H1 (cell line): Measurements from ENCODE around the gene FKBP10. TPM values are rescaled to one million over a fixed set of nuclear protein-coding genes. Genes with fewer than 3 reads are reported as not detected.
A peak's percentile ranks its signal among the peaks of the same experiment; 100 is the strongest.

Source experiments
- CTCF ChIA-PET: fragments of 300-600 bp; sonication (Branson Sonifier 250); formaldehyde crosslinking; loops from one replicate; lab custom pipeline; 2021; ENCODE audit not compliant: partially characterized antibody; lab: Charles Lee
- POLR2A ChIA-PET: fragments of 300-600 bp; sonication (Branson Sonifier 250); formaldehyde crosslinking; loops from one replicate; lab custom pipeline; 2021; ENCODE audit warnings: inconsistent platforms; ENCODE audit not compliant: partially characterized antibody; lab: Charles Lee
- DNase-seq, 2 experiments: peaks; one replicate each; pipeline versions ENCODE4 v3.0.0 to v3.0.0-alpha.2; 2010 to 2022; ENCODE audit warnings: low spot score in 2 of 2, low read depth in 1 of 2, mixed read lengths in 1 of 2
- FAIRE-seq: peaks from 2 replicates; lab custom pipeline; 2011; peaks lifted over from hg19 to GRCh38; lab: Jason Lieb, UNC
- H2AFZ ChIP-seq: 2 replicates; pipeline ENCODE4 v1.8.1; 2012; ENCODE audit warnings: low read length, inconsistent platforms
- H2AK5ac ChIP-seq: 2 replicates; pipeline ENCODE4 v1.6.1; 2013; ENCODE audit warnings: low read depth, low read length
- H2BK120ac ChIP-seq: replicated peaks from 2 replicates; pipeline ENCODE3; 2013; ENCODE audit warnings: low read depth, low read length, inconsistent platforms
- H2BK12ac ChIP-seq: 2 replicates; pipeline ENCODE4 v1.6.1; 2013; ENCODE audit warnings: low read depth, low read length
- H2BK15ac ChIP-seq: 2 replicates; pipeline ENCODE4 v1.6.1; 2013; ENCODE audit warnings: low read length
- H2BK20ac ChIP-seq: 2 replicates; pipeline ENCODE4 v1.6.1; 2013; ENCODE audit warnings: low read length
- H2BK5ac ChIP-seq: 2 replicates; pipeline ENCODE4 v1.6.1; 2013; ENCODE audit warnings: low read depth, low read length
- H3K14ac ChIP-seq: 2 replicates; pipeline ENCODE4 v1.6.1; 2013; ENCODE audit warnings: inconsistent platforms; ENCODE audit not compliant: insufficient read length
- H3K18ac ChIP-seq: 2 replicates; pipeline ENCODE4 v1.6.1; 2013; ENCODE audit warnings: low read length; ENCODE audit errors: extremely low read depth
- H3K23ac ChIP-seq: 2 replicates; pipeline ENCODE4 v1.6.1; 2013; ENCODE audit warnings: inconsistent platforms; ENCODE audit not compliant: insufficient read length
- H3K23me2 ChIP-seq: 2 replicates; pipeline ENCODE4 v1.6.1; 2013; ENCODE audit warnings: low read depth, low read length
- H3K27ac ChIP-seq: 2 replicates; pipeline ENCODE4 v1.6.1; 2011; ENCODE audit warnings: low read depth, low read length, inconsistent platforms
- H3K27me3 ChIP-seq, 4 experiments: replicated peaks in 1 of 4; 1 replicate in 1 of 4; 2 replicates in 3 of 4; pipeline versions ENCODE4 v1.6.1 to v1.8.1; 2011 to 2013; ENCODE audit warnings: low read length in 3 of 4, mild to moderate bottlenecking in 3 of 4, inconsistent platforms in 2 of 4, mixed read lengths in 2 of 4, moderate library complexity in 1 of 4; ENCODE audit not compliant: control insufficient read depth in 3 of 4, insufficient read depth in 3 of 4; ENCODE audit errors: extremely low read depth in 1 of 4
- H3K36me3 ChIP-seq, 4 experiments: 2 replicates each; pipeline versions ENCODE4 v1.6.1 to v1.8.1; 2011 to 2013; ENCODE audit warnings: mild to moderate bottlenecking in 4 of 4, low read length in 3 of 4, moderate library complexity in 2 of 4, control low read depth in 1 of 4, inconsistent platforms in 1 of 4; ENCODE audit not compliant: insufficient read depth in 4 of 4, control insufficient read depth in 2 of 4
- H3K4ac ChIP-seq: replicated peaks from 2 replicates; pipeline ENCODE3; 2013; ENCODE audit warnings: low read length, low read depth, mixed read lengths, inconsistent platforms; ENCODE audit not compliant: insufficient read length
- H3K4me1 ChIP-seq, 4 experiments: replicated peaks in 1 of 4; 1 replicate in 1 of 4; 2 replicates in 3 of 4; pipeline versions ENCODE4 v1.6.1 to v1.8.1; 2011 to 2013; ENCODE audit warnings: low read length in 3 of 4, inconsistent platforms in 2 of 4, mixed read lengths in 1 of 4; ENCODE audit not compliant: insufficient read depth in 4 of 4, control insufficient read depth in 3 of 4
- H3K4me2 ChIP-seq, 2 experiments: 2 replicates each; pipeline versions ENCODE4 v1.6.1 to v1.8.1; 2011 to 2013; ENCODE audit warnings: low read depth in 2 of 2, low read length in 2 of 2, control low read depth in 1 of 2, inconsistent platforms in 1 of 2, mild to moderate bottlenecking in 1 of 2; ENCODE audit not compliant: insufficient read depth in 1 of 2
- H3K4me3 ChIP-seq, 4 experiments: fragments of 200-600, 300-600 bp in 1 of 4; sonication (generic), shearing (Covaris generic), sonication (Bioruptor Twin) in 1 of 4; 2 replicates each; pipeline versions ENCODE4 v1.5.1 to v1.8.1; 2011 to 2016; ENCODE audit warnings: low read length in 4 of 4, low read depth in 3 of 4, control low read depth in 2 of 4, inconsistent platforms in 2 of 4, mild to moderate bottlenecking in 2 of 4, mixed read lengths in 1 of 4, moderate library complexity in 1 of 4; ENCODE audit not compliant: insufficient read depth in 2 of 4; ENCODE audit errors: extremely low read depth in 1 of 4
- H3K56ac ChIP-seq: replicated peaks from 2 replicates; pipeline ENCODE3; 2013; ENCODE audit warnings: low read depth, mild to moderate bottlenecking, mixed read lengths, low read length, inconsistent platforms; ENCODE audit not compliant: insufficient read length
- H3K79me1 ChIP-seq: 2 replicates; pipeline ENCODE4 v1.6.1; 2013; ENCODE audit warnings: low read depth, low read length, control low read depth
- H3K79me2 ChIP-seq, 2 experiments: 2 replicates each; pipeline versions ENCODE4 v1.6.1 to v1.8.1; 2012 to 2013; ENCODE audit warnings: low read length in 2 of 2, mild to moderate bottlenecking in 2 of 2, inconsistent platforms in 1 of 2; ENCODE audit not compliant: insufficient read depth in 2 of 2, control insufficient read depth in 1 of 2
- H3K9ac ChIP-seq, 4 experiments: replicated peaks in 1 of 4; 1 replicate in 1 of 4; 2 replicates in 3 of 4; pipeline versions ENCODE4 v1.6.1 to v1.8.1; 2011 to 2013; ENCODE audit warnings: low read depth in 3 of 4, low read length in 3 of 4, control low read depth in 2 of 4, mild to moderate bottlenecking in 2 of 4, moderate library complexity in 2 of 4, inconsistent platforms in 1 of 4; ENCODE audit errors: extremely low read depth in 1 of 4
- H3K9me3 ChIP-seq, 2 experiments: 2 replicates each; pipeline versions ENCODE4 v1.6.1 to v1.8.1; 2012 to 2013; ENCODE audit warnings: mild to moderate bottlenecking in 2 of 2, moderate library complexity in 2 of 2, control low read depth in 1 of 2, inconsistent platforms in 1 of 2, low read depth in 1 of 2, low read length in 1 of 2, mixed read lengths in 1 of 2; ENCODE audit not compliant: insufficient read depth in 2 of 2
- H4K20me1 ChIP-seq, 2 experiments: replicated peaks in 1 of 2; 2 replicates each; pipeline versions ENCODE3 to v1.8.1; 2011 to 2013; ENCODE audit warnings: inconsistent platforms in 2 of 2, low read length in 2 of 2, mild to moderate bottlenecking in 1 of 2; ENCODE audit not compliant: insufficient read depth in 2 of 2, control insufficient read depth in 1 of 2
- H4K5ac ChIP-seq: 2 replicates; pipeline ENCODE4 v1.6.1; 2013; ENCODE audit warnings: low read length, low read depth, mixed read lengths, inconsistent platforms; ENCODE audit not compliant: insufficient read length
- H4K8ac ChIP-seq: 2 replicates; pipeline ENCODE4 v1.8.0; 2013; ENCODE audit warnings: mild to moderate bottlenecking, moderate library complexity, low read length, inconsistent platforms; ENCODE audit not compliant: insufficient read depth; ENCODE audit errors: extremely low read depth
- H4K91ac ChIP-seq: replicated peaks from 2 replicates; pipeline ENCODE3; 2013; ENCODE audit warnings: low read length, mixed read lengths, inconsistent platforms; ENCODE audit not compliant: insufficient read length
- ASH2L ChIP-seq: fragments of 200-600, 300-600 bp; sonication (generic); IDR thresholded peaks from one replicate; pipeline ENCODE4 v1.7.1; 2017; ENCODE audit warnings: low read length
- CTCF ChIP-seq, 3 experiments: IDR thresholded peaks; 1 replicate in 2 of 3; 2 replicates in 1 of 3; pipeline versions ENCODE4 v1.5.1 to v1.6.1; 2011; ENCODE audit warnings: low read length in 3 of 3, mild to moderate bottlenecking in 3 of 3, inconsistent platforms in 2 of 3, low read depth in 1 of 3, moderate library complexity in 1 of 3; ENCODE audit not compliant: insufficient read depth in 1 of 3; ENCODE audit errors: control extremely low read depth in 1 of 3
- RAD21 ChIP-seq, 2 experiments: IDR thresholded peaks in 1 of 2; conservative IDR thresholded peaks in 1 of 2; 2 replicates each; pipeline ENCODE4 v1.6.1; 2011; ENCODE audit warnings: low read depth in 2 of 2, low read length in 2 of 2, improper control_type of control experiment in 1 of 2, inconsistent platforms in 1 of 2, mild to moderate bottlenecking in 1 of 2, moderate library complexity in 1 of 2
- SP4 ChIP-seq: IDR thresholded peaks from 2 replicates; pipeline ENCODE4 v1.6.1; 2012; ENCODE audit warnings: low read length, inconsistent platforms
- USF2 ChIP-seq: IDR thresholded peaks from 2 replicates; pipeline ENCODE4 v1.6.1; 2011; ENCODE audit warnings: low read length, improper control_type of control experiment
- WGBS, 2 experiments: shearing (Covaris generic) in 1 of 2; methylation state at CpG; one replicate each; pipeline versions ENCODE4 v1.1.6 to v1.1.7; 2013 to 2015; ENCODE audit warnings: low lambda C conversion rate in 2 of 2, mixed read lengths in 2 of 2, inconsistent platforms in 1 of 2, low coverage in 1 of 2, missing lambda C conversion rate in 1 of 2; ENCODE audit not compliant: insufficient replicate concordance in 2 of 2, insufficient coverage in 1 of 2, insufficient read length in 1 of 2; ENCODE audit errors: extremely low coverage in 1 of 2, missing lambda C conversion rate in 1 of 2; 5-methylcytosine and 5-hydroxymethylcytosine counted together
- polyA plus RNA-seq, 7 experiments: library from polyadenylated mRNA; depleted of rRNA in 3 of 7; stranded (reverse) in 5 of 7; unstranded in 2 of 7; fragments of >200 nt in 5 of 7; fragments of 200-250 nt in 2 of 7; gene quantifications; 1 replicate in 5 of 7; 2 replicates in 1 of 7; 4 replicates in 1 of 7; pipeline versions ENCODE4 v1.2.1 to v1.2.3, GENCODE V29; 2011 to 2013; ENCODE audit warnings: missing spikeins in 2 of 7, mixed read lengths in 2 of 7
- total RNA-seq: library from RNA; stranded (reverse); fragmentation: NEBNext Ultra II Directional; extraction: Animal tissue kit (Norgen Biotek cat#: 25700); gene quantifications from 2 replicates; pipeline ENCODE4 v1.2.1, GENCODE V29; 2021

The FKBP10 gene
- total and polyA plus RNA-seq, 2 of the 8 experiments (the other 6 are each of a cell fraction or from before 2014, with no cell fraction given): 173 to 283 TPM

- DNase-seq: peak in 1 of 2 experiments; percentile 76
- no peak for FAIRE-seq
- no peak for TF ChIP-seq SP4
- peak in 1 of 3 experiments; percentile 12; a peak in 1 of 4 replicates for TF ChIP-seq CTCF (IDR thresholded peaks at IDR 0.05; ENCODE audit: control extremely low read depth in 1 of 3, insufficient read depth in 1 of 3, low read depth in 1 of 3, low read length in 3 of 3)
- 0 out of 2 replicates have a peak, but pooled peaks have one; percentile 4 for TF ChIP-seq USF2
- peak in 1 of 2 experiments; percentile 32; a peak in 2 of 4 replicates for TF ChIP-seq RAD21 (IDR thresholded peaks at IDR 0.05 in 1 of 2, conservative IDR thresholded peaks at IDR 0.05 in 1 of 2; ENCODE audit: low read depth in 2 of 2, low read length in 2 of 2)
- TF ChIP-seq ASH2L: peak; percentile 68
Observed at GRCh38 chr17:41785859-41786226, 27.0 kb upstream of the FKBP10 start.

More at GRCh38 chr17:41785859-41786226, 27.0 kb upstream of the FKBP10 start:
- Histone ChIP-seq H4K91ac (peak overlapping the region; percentile 85), H2BK20ac (0 out of 2 replicates have a peak overlapping the region, but pooled peaks have one; percentile 32), H3K27me3 (no peaks in the 10 kb centered on the region), H3K4ac (no peak overlapping the region), H2BK5ac (0 out of 2 replicates have a peak overlapping the region, but pooled peaks have one; percentile 20), H3K18ac (peak overlapping the region; percentile 64), H2BK120ac (no peak overlapping the region), H4K8ac (peak overlapping the region; percentile 86; the same call in 1 of the 2 replicates), H2BK15ac (peak overlapping the region; percentile 29; the same call in 1 of the 2 replicates), H3K23me2 (peaks cover 16% of the 10 kb centered on the region), H3K4me2 (peak overlapping the region; percentile 89 to 97), H3K4me3 (peak overlapping the region; percentile 64 to 80 (median 72)), H3K9ac (peak overlapping the region; percentile 63 to 71 (median 71)), H2AFZ (no peak overlapping the region), H3K9me3 (no peaks in the 10 kb centered on the region), H2BK12ac (peak overlapping the region; percentile 71; the same call in 1 of the 2 replicates), H3K79me1 (peaks cover 10% of the 10 kb centered on the region), H3K4me1 (peaks cover 2 to 19% (median 14%) of the 10 kb centered on the region in 4 experiments), H3K27ac (peak overlapping the region; percentile 70), H2AK5ac (no peak overlapping the region), H3K79me2 (peaks cover 0 to 33% of the 10 kb centered on the region in 2 experiments; a peak in 3 of 4 replicates), H3K14ac (no peak overlapping the region), H4K20me1 (peaks cover 0 to 5% of the 10 kb centered on the region in 2 experiments), H4K5ac (peak overlapping the region; percentile 80), H3K23ac (no peak overlapping the region), H3K36me3 (no peaks in the 10 kb centered on the region), H3K56ac (peak overlapping the region; percentile 52)
- 0% methylated on average over 2 of the region's 22 CpGs; no CpG with 5 or more reads in 1 of the 2 experiments for WGBS, 2 experiments
- POLR2A ChIA-PET: interaction anchor here (0.6 to 9.3 kb wide), 29 partner anchors 9 to 1565 kb away, joined by 3 to 84 read pairs (median 7); partner anchors contain the start of genes ACLY, EIF1, FKBP10 and HAP1
- CTCF ChIA-PET: interaction anchor here (0.6 to 7.0 kb wide), 31 partner anchors 9 to 1592 kb away, joined by 3 to 149 read pairs (median 6); partner anchors contain the start of genes FKBP10 and P3H4
